Measurements from ENCODE around the gene ADAMTS2. TPM values are rescaled to one million over a fixed set of nuclear protein-coding genes. Genes with fewer than 3 reads are reported as not detected.

The ADAMTS2 gene
- total and polyA plus RNA-seq, 2 of the 8 experiments (the other 6 are each of a cell fraction or from before 2014, with no cell fraction given): 6.6 to 7.3 TPM

GRCh38 chr5:179374506-179375235 lies 29.4 kb upstream of the ADAMTS2 start (continued):
- TF ChIP-seq ATF3 (IDR thresholded peaks at IDR 0.05; ENCODE audit: insufficient read depth, low read depth, low read length) (no peak), SIX5 (IDR thresholded peaks at IDR 0.05; ENCODE audit: low read depth, low read length) (no peak)
